ENCODE data around the gene ADGRG4. TPM values are rescaled to one million over a fixed set of nuclear protein-coding genes. Genes with fewer than 3 reads are reported as not detected.

ADGRG4 gene
- total RNA-seq, 2 experiments from 2014 or later = not detected

GRCh38 chrX:136423724-136424123, 123.0 kb downstream of the ADGRG4 start:
- TF ChIP-seq CTCF (IDR thresholded peaks at IDR 0.05) = no peak
- DNase-seq (no peak), ATAC-seq (ENCODE audit: poor library complexity) (no peak)
- H3K36me3 ChIP-seq (ENCODE audit: insufficient read depth, low read length) = no peaks in the 10 kb centered on the region
- H3K27ac ChIP-seq (ENCODE audit: low read depth in 1 of 2, low read length in 2 of 2) = no peak overlapping the region
- H3K9me3 ChIP-seq (ENCODE audit: control insufficient read depth in 1 of 2, insufficient read depth in 1 of 2, low read length in 2 of 2) = no peaks in the 10 kb centered on the region
- no peak overlapping the region for H3K4me3 ChIP-seq (ENCODE audit: low read length)
- Mint-ChIP-seq H3K4me3 (no peak overlapping the region), H3K27me3 (no peaks in the 10 kb centered on the region), H3K9me3 (no peaks in the 10 kb centered on the region), H3K36me3 (ENCODE audit: low read depth) (no peaks in the 10 kb centered on the region), H3K4me1 (ENCODE audit: low read depth) (no peaks in the 10 kb centered on the region), H3K27ac (no peak overlapping the region)
- H3K4me1 ChIP-seq (ENCODE audit: insufficient read depth, low read length) = no peaks in the 10 kb centered on the region
- ChIA-PET CTCF (interaction anchor here (0.6 kb wide), 1 partner anchor 501 kb away, joined by 3 read pairs; no protein-coding TSS in a partner anchor), POLR2A (no interaction called here)
- no peaks in the 10 kb centered on the region for H3K27me3 ChIP-seq (ENCODE audit: control insufficient read depth in 1 of 2, insufficient read depth in 2 of 2, low read length in 2 of 2)
- intact Hi-C loops (cut with DNase I, micrococcal nuclease) = no loop called here

DNA sequence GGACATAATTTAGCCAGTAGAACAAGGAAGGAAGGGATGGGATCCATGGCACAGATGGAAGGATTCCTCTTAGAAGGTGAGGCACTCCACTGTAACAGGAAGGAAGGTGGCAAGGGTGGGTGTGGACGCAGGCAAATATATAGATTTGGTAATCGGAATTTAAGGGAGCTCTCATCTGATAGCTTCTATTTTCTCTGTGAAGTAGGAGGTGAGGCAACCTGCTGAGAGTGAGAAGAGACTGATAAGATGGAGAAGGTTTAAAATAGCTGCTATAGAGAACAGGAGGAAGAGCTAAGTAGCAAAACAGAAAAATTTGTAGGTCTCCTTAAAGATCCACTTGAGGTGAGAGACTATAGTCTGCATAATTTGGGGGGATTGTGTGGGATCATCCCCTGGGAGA, 125.2 kb downstream of the ADGRG4 start:
- DNase-seq = no peak
- Mint-ChIP-seq H3K4me1 (ENCODE audit: low read depth) (no peaks in the 10 kb centered on the region), H3K4me3 (no peak overlapping the region), H3K27ac (no peak overlapping the region), H3K36me3 (ENCODE audit: low read depth) (no peaks in the 10 kb centered on the region), H3K27me3 (no peaks in the 10 kb centered on the region), H3K9me3 (no peaks in the 10 kb centered on the region)
- POLR2A ChIA-PET = no interaction called here
- TF ChIP-seq CTCF (IDR thresholded peaks at IDR 0.05) = no peak
- CTCF ChIA-PET = no interaction called here
- H3K9me3 ChIP-seq (ENCODE audit: control insufficient read depth in 1 of 2, insufficient read depth in 1 of 2, low read length in 2 of 2) = no peaks in the 10 kb centered on the region
- no peak overlapping the region for H3K4me3 ChIP-seq (ENCODE audit: low read length)
- intact Hi-C loops (cut with DNase I, micrococcal nuclease) = no loop called here
- ATAC-seq (ENCODE audit: poor library complexity) = no peak
- H3K4me1 ChIP-seq (ENCODE audit: insufficient read depth, low read length) = no peaks in the 10 kb centered on the region
- H3K27ac ChIP-seq (ENCODE audit: low read depth in 1 of 2, low read length in 2 of 2) = no peak overlapping the region
- no peaks in the 10 kb centered on the region for H3K36me3 ChIP-seq (ENCODE audit: insufficient read depth, low read length)
- H3K27me3 ChIP-seq (ENCODE audit: control insufficient read depth in 1 of 2, insufficient read depth in 2 of 2, low read length in 2 of 2) = no peaks in the 10 kb centered on the region

DNA sequence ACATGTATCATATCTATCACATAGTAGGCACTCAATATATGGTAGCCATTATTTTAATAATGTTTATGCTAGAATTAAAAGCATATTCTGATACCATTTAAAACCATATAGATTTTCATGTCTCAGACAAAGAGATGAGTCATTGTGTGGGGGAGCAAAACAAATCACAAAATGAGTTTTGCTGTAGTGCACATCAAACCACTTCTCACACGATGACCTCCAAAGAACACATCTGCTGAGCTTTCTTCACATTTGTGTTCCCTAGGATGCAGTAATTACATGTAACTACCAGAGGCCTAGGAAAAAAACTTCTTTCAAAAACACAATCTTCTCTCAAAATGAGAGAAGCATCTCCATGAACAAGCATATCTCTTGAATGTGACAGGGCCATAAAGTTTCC, 130.9 kb downstream of the ADGRG4 start:
- ATAC-seq (ENCODE audit: poor library complexity) = no peak
- ChIA-PET POLR2A (no interaction called here), CTCF (no interaction called here)
- Histone ChIP-seq H3K9me3 (ENCODE audit: control insufficient read depth in 1 of 2, insufficient read depth in 1 of 2, low read length in 2 of 2) (no peaks in the 10 kb centered on the region), H3K4me3 (ENCODE audit: low read length) (no peak overlapping the region), H3K27me3 (ENCODE audit: control insufficient read depth in 1 of 2, insufficient read depth in 2 of 2, low read length in 2 of 2) (no peaks in the 10 kb centered on the region), H3K27ac (ENCODE audit: low read depth in 1 of 2, low read length in 2 of 2) (no peak overlapping the region), H3K36me3 (ENCODE audit: insufficient read depth, low read length) (no peaks in the 10 kb centered on the region), H3K4me1 (ENCODE audit: insufficient read depth, low read length) (no peaks in the 10 kb centered on the region)
- intact Hi-C loops (cut with DNase I, micrococcal nuclease) = no loop called here
- Mint-ChIP-seq H3K9me3 (no peaks in the 10 kb centered on the region), H3K27me3 (no peaks in the 10 kb centered on the region), H3K4me3 (no peak overlapping the region), H3K27ac (no peak overlapping the region), H3K4me1 (ENCODE audit: low read depth) (no peaks in the 10 kb centered on the region), H3K36me3 (ENCODE audit: low read depth) (no peaks in the 10 kb centered on the region)
- no peak for DNase-seq
- no peak for TF ChIP-seq CTCF (IDR thresholded peaks at IDR 0.05)

Measured in CD4-positive, alpha-beta T cell (primary cell).